SIG-M5 treated with dmso at 0.1 percent for 504 hours (cell line): ENCODE data around the gene HSPA5.
"Not testable (repeated sequence)": the region's sequence is repeated elsewhere in the genome, so short reads cannot be mapped to it uniquely, and the experiment has no call there.

ENCODE experiments used
- DNase-seq: peaks from one replicate; lab custom pipeline; 2025; ENCODE audit not compliant: unreplicated experiment; lab: John Stamatoyannopoulos, UW

Gene HSPA5

GRCh38 chr9:125241000-125241862, at the start of gene HSPA5:
Gene HSPA5, minus strand, starts transcription at chr9:125241343. Its CDS starts 217 bp downstream, at chr9:125241126.
- DNase-seq: peak; percentile 99

- not testable (repeated sequence) for DNase-seq
Measured at GRCh38 chr9:125286935-125287433, 45.8 kb upstream of the HSPA5 start.

GRCh38 chr9:125284855-125285254, 43.7 kb upstream of the HSPA5 start:
- DNase-seq: no peak

- DNase-seq: no peak
Measured at GRCh38 chr9:125280945-125281344, 39.8 kb upstream of the HSPA5 start.

- DNase-seq: no peak
Measured at GRCh38 chr9:125277411-125277810, 36.3 kb upstream of the HSPA5 start.

GRCh38 chr9:125276771-125277170, 35.6 kb upstream of the HSPA5 start:
- DNase-seq: no peak

GRCh38 chr9:125272697-125273096, 31.6 kb upstream of the HSPA5 start:
- peak; percentile 44 for DNase-seq

- DNase-seq: no peak
Measured at GRCh38 chr9:125271081-125271480, 29.9 kb upstream of the HSPA5 start.

GRCh38 chr9:125269014-125269397, 27.9 kb upstream of the HSPA5 start:
- no peak for DNase-seq

- DNase-seq: no peak
Measured at GRCh38 chr9:125268394-125269013, 27.4 kb upstream of the HSPA5 start.

- DNase-seq: not testable (repeated sequence)
Measured at GRCh38 chr9:125264068-125264467, 22.9 kb upstream of the HSPA5 start.

- DNase-seq: peak; percentile 23
Measured at GRCh38 chr9:125262294-125262991, 21.3 kb upstream of the HSPA5 start.

GRCh38 chr9:125261501-125262293, 20.6 kb upstream of the HSPA5 start, which contains the start of gene GAPVD1:
Gene GAPVD1, plus strand, starts transcription at chr9:125261826. Its CDS starts 37,096 bp downstream, at chr9:125298922.
- peak; percentile 90 for DNase-seq

- DNase-seq: no peak
Measured at GRCh38 chr9:125260561-125260960, 19.4 kb upstream of the HSPA5 start.

- peak; percentile 88 for DNase-seq
Measured at GRCh38 chr9:125258832-125259534, 17.8 kb upstream of the HSPA5 start.

- no peak for DNase-seq
Measured at GRCh38 chr9:125258160-125258785, 17.1 kb upstream of the HSPA5 start.

- no peak for DNase-seq
Measured at GRCh38 chr9:125255781-125256391, 14.7 kb upstream of the HSPA5 start.

- no peak for DNase-seq
Measured at GRCh38 chr9:125254231-125254630, 13.1 kb upstream of the HSPA5 start.

GRCh38 chr9:125246261-125246667, 5.1 kb upstream of the HSPA5 start:
- DNase-seq: no peak
